GM20431 (cell line): Measurements from ENCODE around the gene PLG.
"Not testable (repeated sequence)": the region's sequence is repeated elsewhere in the genome, so short reads cannot be mapped to it uniquely, and the experiment has no call there.

ENCODE experiments used
- in situ Hi-C: fragments of 300-500 bp; cut with MseI, MboI; formaldehyde crosslinking; loops from one replicate; pipeline ENCODE4 v1.15.0; 2020; ENCODE audit warnings: low sequenced_read_pairs; ENCODE audit not compliant: unreplicated experiment

Gene PLG

DNA sequence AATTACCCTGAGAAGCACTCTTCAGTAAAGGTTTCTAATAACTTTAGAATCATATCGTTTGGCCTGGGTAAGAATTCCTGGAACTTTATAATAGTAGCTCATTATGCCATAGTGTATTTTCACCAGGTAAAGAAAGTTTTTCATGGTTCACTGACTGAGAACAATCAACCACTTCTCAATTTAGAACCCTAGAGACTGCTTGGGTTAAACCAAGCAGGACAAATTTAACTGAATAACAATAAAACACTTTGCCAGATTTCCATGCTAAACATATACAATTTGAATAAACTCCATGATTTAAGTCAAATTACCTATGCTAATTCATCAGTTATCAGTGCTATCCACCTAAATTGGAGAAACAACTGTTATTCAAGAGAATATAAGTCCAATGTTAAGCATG is 99.4 kb downstream of the PLG start:
- in situ Hi-C loops, result no loop called here

DNA sequence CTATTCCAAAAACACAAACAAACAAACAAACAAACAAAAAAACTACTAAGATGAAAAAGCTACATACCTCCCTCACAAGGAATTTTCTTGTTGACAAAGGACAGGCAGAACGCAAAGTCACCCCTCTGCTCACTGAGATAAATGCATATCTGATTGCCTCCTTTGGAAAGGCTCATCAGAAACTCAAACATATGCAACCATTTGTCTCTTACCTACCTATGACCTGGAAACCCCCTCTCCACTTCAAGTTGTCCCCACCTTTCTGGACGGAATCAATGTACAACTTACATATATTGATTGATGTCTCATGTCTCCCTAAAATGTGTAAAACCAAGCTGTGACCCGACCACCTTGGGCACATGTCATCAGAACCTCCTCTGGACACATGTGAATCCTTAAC is 100.0 kb downstream of the PLG start:
- in situ Hi-C loops, result not testable (repeated sequence)
